ENCODE data around the gene ARSB.

Gene ARSB

DNA sequence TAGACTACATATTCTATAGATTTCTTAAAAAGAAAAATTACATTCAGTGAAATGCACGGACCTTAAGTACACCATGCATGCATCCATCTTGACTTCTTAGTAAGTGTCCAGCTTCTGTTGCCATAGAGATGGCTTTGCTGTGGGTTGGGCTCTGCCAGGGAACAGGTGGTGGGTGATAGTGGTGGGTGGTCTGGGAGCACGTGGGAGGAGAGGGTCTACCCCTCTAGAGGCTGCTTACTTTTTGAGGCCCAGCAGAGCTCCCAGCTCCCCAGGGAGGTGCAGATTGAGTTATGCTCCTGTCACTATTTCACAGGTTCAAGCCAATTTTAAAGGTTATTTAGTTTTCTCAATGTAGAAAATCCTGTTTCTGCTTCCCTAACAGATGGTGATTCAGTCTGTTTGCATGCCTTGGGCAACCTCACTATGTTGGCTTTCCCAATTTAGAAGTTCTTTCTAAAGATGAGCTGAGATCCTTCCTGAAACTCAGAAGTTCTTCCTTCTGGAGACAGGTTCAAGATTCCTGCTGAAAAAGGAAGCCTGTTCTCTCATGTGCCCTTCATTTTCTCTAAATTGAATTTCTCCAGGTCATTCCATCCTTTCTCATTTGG, 229.2 kb downstream of the ARSB start:
- TF ChIP-seq, protein P1, sequence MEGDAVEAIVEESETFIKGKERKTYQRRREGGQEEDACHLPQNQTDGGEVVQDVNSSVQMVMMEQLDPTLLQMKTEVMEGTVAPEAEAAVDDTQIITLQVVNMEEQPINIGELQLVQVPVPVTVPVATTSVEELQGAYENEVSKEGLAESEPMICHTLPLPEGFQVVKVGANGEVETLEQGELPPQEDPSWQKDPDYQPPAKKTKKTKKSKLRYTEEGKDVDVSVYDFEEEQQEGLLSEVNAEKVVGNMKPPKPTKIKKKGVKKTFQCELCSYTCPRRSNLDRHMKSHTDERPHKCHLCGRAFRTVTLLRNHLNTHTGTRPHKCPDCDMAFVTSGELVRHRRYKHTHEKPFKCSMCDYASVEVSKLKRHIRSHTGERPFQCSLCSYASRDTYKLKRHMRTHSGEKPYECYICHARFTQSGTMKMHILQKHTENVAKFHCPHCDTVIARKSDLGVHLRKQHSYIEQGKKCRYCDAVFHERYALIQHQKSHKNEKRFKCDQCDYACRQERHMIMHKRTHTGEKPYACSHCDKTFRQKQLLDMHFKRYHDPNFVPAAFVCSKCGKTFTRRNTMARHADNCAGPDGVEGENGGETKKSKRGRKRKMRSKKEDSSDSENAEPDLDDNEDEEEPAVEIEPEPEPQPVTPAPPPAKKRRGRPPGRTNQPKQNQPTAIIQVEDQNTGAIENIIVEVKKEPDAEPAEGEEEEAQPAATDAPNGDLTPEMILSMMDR (conservative IDR thresholded peaks at IDR 0.05; ENCODE audit: control insufficient read depth, insufficient read depth, low read depth, low read length): no peak
- no peak overlapping the region for H3K4me3 ChIP-seq (ENCODE audit: control insufficient read depth, low read depth, low read length)
- DNase-seq (ENCODE audit: low read depth): peak; percentile 49

DNA sequence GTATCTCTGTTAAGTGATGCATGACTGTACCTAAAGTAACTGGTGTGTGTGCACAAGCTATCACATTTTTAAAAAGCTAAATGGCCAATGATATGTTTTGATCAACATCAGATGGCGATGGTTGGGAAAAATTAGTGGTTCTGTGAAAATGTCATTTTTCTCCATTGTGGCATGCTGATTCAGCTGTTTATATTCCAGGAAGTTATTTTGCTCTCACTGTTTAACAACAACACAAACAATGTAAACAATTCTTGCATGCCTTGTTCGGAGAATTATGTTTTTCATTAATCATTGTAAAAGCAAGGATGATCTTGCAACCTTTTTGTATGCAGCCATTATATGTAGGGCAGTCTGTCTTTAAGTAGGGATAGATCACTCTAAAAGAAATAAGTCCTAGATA, 230.5 kb downstream of the ARSB start:
- no peak for DNase-seq (ENCODE audit: low read depth)
- TF ChIP-seq, protein P1 (conservative IDR thresholded peaks at IDR 0.05; ENCODE audit: control insufficient read depth, insufficient read depth, low read depth, low read length): no peak

DNA sequence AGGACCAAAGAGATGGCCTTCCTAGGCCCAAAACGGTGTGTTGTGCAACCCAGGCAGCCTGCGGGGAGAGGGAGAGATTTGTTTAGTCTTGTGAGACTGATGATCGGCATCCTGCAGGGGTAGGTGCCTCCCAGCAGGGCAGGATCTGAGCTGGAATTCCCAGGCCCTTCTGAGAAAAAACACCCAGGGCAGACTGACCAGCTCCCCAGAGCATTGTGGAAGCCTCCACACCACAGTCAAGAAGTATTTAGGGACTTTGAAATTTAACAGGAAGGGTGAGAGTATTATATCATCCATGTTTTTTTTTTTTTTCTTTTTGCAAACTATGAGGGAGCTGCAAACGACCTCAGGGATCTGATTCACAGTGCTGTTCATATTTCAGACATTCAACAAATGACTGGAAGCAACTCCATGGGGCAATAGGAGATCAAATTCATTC, 232.0 kb downstream of the ARSB start:
- TF ChIP-seq, protein P1 (conservative IDR thresholded peaks at IDR 0.05; ENCODE audit: control insufficient read depth, insufficient read depth, low read depth, low read length): no peak
- no peak overlapping the region for H3K4me3 ChIP-seq (ENCODE audit: control insufficient read depth, low read depth, low read length)
- DNase-seq (ENCODE audit: low read depth): peak; percentile 60

More for the DNA sequence above, 230.5 kb downstream of the ARSB start:
- no peak overlapping the region for H3K4me3 ChIP-seq (ENCODE audit: control insufficient read depth, low read depth, low read length)

DNA sequence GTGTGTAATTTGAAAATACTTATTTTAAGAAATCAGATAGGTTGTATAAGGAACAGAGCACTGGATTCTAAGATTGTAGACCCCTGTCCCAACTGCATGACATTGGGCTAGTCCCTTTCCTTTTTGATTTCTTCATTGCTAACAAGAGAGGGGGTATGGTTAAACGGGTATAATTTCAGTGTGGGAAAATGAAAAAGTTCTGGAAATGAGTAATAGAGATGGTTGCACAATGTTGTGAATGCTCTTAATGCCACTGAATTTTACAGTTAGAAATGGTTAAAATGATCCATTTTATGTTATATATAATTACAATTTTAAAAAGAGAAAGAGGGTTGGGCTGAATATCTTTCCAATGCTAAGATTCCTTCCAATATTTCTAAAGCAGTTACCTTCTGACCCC, 233.2 kb downstream of the ARSB start:
- TF ChIP-seq, protein P1 (conservative IDR thresholded peaks at IDR 0.05; ENCODE audit: control insufficient read depth, insufficient read depth, low read depth, low read length): no peak
- DNase-seq (ENCODE audit: low read depth): peak; percentile 42
- H3K4me3 ChIP-seq (ENCODE audit: control insufficient read depth, low read depth, low read length): no peak overlapping the region

DNA sequence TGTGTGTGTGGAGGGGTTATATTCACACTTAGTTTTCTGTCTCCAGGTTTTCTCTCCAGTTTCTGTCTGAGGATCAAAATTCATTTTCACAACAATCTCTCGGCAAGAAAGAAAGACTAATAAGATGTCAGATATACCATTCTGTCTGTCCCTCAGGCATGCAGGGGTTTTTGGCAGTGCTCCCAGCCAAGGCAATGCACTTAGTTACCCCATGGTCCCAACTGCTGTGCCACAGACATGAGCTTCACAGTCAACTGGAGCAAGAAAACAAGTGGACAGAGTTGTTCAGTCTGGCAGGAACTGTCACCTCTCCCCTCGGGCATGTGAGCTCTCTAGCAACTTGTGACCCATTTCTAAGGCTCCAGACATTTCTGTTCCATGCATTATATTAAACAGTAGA, 234.8 kb downstream of the ARSB start:
- DNase-seq (ENCODE audit: low read depth): no peak
- TF ChIP-seq, protein P1 (conservative IDR thresholded peaks at IDR 0.05; ENCODE audit: control insufficient read depth, insufficient read depth, low read depth, low read length): no peak
- no peak overlapping the region for H3K4me3 ChIP-seq (ENCODE audit: control insufficient read depth, low read depth, low read length)

DNA sequence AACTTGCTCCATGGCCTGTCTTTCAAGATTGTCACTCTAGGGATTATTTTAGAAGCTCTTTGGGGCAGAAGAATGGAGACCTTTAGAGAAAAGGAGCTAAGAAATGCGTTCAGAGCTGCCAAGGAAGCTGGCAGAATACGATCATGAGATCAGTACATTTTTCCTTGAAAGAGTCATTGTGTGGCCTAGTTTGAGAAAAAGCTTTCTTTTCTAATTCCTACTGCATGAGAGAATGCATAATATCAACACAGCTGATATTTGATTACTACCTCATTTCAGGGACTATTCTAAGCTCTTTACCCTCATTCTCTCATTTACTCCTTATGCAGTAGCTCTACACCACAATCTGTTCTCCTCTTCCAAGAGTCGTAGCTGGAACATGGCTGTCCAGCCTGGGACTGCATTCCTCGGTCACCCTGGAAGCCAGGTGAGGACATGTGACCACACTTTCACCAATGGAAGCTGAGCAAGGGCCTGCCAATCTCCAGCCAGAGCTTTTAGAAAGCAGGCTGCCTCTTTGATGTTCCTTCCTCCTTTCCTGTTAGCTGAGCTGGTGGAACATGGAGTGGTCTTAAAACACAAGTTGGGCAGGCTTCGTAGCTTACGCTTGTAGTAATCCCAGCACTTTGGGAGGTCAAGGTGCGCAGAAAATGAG, 237.3 kb downstream of the ARSB start:
- no peak overlapping the region for H3K4me3 ChIP-seq (ENCODE audit: control insufficient read depth, low read depth, low read length)
- TF ChIP-seq, protein P1 (conservative IDR thresholded peaks at IDR 0.05; ENCODE audit: control insufficient read depth, insufficient read depth, low read depth, low read length): no peak
- peak; percentile 73 for DNase-seq (ENCODE audit: low read depth)

Data from fibroblast of mammary gland (primary cell).